HL-60 (cell line): Measurements from ENCODE around the gene LRRC75B.
"Not testable (repeated sequence)": the region's sequence is repeated elsewhere in the genome, so short reads cannot be mapped to it uniquely, and the experiment has no call there.

Experiments used
- DNase-seq, 2 experiments: peaks; one replicate each; pipeline ENCODE4 v3.0.0-alpha.2; 2010 to 2020; ENCODE audit warnings: low read depth in 1 of 2, low spot score in 1 of 2
- H3K27ac ChIP-seq: fragments of 250-450 bp; sonication (Bioruptor Pico); replicated peaks from 2 replicates; pipeline ENCODE4 v1.5.1; 2020; ENCODE audit warnings: mild to moderate bottlenecking, moderate library complexity
- H3K27me3 ChIP-seq: fragments of 250-450 bp; sonication (Bioruptor Pico); 2 replicates; pipeline ENCODE4 v1.5.1; 2021; ENCODE audit warnings: mild to moderate bottlenecking, moderate library complexity; ENCODE audit not compliant: insufficient read depth, poor library complexity, severe bottlenecking
- H3K4me3 ChIP-seq: replicated peaks from 2 replicates; pipeline ENCODE4 v1.5.1; 2011; ENCODE audit warnings: mild to moderate bottlenecking, control low read depth, low read length; ENCODE audit not compliant: insufficient read depth
- GABPA ChIP-seq: IDR thresholded peaks from 2 replicates; pipeline ENCODE4 v1.6.1; 2012; ENCODE audit warnings: low read depth
- POLR2AphosphoS5 ChIP-seq: IDR thresholded peaks from 2 replicates; pipeline ENCODE4 v1.6.1; 2012; ENCODE audit warnings: low read depth
- SPI1 ChIP-seq: IDR thresholded peaks from 2 replicates; pipeline ENCODE4 v1.6.1; 2012; ENCODE audit warnings: low read depth, mild to moderate bottlenecking, borderline replicate concordance
- long read RNA-seq: library from polyadenylated mRNA; unstranded; transcript quantifications from one replicate; pipeline ENCODE4 v2.0.0, GENCODE V29; 2020
- TF ChIP-seq, protein P1 (sequence below): IDR thresholded peaks from one replicate; pipeline ENCODE4 v1.5.1; 2011; ENCODE audit warnings: low read length, control low read depth, inconsistent platforms; ENCODE audit not compliant: insufficient read depth
- TF ChIP-seq, protein P2 (sequence below): IDR thresholded peaks from 2 replicates; pipeline ENCODE4 v1.6.1; 2012; ENCODE audit warnings: low read depth; ENCODE audit not compliant: insufficient replicate concordance

The LRRC75B gene, protein sequence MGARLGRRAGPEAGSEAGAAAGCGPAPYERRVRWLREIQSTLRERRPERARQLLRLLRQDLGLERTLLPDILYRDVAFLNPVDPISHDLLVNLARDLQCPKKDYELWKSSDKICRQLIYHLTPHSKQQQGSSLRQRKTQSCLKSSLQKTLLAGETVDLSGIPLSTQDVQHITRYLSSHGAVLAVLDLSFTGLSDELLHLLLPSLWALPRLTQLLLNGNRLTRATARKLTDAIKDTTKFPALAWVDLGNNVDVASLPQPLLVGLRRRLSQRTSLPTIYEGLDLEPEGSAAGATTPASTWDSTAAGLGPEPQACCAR
- long read RNA-seq: 0 reads

DNA sequence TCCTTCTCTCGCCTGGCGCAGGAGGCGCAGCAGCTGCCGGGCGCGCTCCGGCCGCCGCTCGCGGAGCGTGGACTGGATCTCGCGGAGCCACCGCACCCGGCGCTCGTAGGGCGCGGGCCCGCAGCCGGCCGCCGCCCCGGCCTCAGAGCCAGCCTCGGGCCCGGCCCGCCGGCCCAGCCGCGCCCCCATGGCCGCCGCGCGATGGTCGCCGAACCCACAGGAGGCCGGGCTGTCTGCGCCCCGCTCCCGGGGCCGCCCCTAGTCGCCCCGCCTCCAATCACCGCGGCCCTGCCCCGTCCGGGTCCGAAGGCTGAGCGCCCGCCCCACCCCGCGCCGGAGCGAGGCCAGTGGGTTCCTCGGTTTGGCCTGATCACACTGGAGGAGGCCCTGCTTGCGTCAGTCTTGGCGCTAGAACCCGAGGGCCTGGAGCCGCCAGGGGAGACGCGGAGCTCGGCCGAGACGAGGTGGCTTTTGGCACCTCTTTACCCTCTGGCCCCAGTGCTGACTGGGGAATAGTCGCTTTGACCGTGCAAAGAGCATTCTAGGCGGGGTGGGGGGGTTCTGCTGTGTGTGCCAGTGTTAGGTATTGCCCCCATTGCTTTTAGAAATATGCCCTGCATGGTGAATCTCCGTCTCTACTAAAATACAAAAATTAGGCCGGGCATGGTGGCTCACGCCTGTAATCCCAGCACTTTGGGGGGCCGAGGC, at the start of gene LRRC75B:
TSS of gene LRRC75B (minus strand) at position 223 of the 708 bp plus-strand sequence. CDS start at position 189, 34 bp downstream.
- TF ChIP-seq GABPA: no peak
- no peak for TF ChIP-seq SPI1
- TF ChIP-seq, protein P1, sequence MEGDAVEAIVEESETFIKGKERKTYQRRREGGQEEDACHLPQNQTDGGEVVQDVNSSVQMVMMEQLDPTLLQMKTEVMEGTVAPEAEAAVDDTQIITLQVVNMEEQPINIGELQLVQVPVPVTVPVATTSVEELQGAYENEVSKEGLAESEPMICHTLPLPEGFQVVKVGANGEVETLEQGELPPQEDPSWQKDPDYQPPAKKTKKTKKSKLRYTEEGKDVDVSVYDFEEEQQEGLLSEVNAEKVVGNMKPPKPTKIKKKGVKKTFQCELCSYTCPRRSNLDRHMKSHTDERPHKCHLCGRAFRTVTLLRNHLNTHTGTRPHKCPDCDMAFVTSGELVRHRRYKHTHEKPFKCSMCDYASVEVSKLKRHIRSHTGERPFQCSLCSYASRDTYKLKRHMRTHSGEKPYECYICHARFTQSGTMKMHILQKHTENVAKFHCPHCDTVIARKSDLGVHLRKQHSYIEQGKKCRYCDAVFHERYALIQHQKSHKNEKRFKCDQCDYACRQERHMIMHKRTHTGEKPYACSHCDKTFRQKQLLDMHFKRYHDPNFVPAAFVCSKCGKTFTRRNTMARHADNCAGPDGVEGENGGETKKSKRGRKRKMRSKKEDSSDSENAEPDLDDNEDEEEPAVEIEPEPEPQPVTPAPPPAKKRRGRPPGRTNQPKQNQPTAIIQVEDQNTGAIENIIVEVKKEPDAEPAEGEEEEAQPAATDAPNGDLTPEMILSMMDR: no peak
- TF ChIP-seq, protein P2, sequence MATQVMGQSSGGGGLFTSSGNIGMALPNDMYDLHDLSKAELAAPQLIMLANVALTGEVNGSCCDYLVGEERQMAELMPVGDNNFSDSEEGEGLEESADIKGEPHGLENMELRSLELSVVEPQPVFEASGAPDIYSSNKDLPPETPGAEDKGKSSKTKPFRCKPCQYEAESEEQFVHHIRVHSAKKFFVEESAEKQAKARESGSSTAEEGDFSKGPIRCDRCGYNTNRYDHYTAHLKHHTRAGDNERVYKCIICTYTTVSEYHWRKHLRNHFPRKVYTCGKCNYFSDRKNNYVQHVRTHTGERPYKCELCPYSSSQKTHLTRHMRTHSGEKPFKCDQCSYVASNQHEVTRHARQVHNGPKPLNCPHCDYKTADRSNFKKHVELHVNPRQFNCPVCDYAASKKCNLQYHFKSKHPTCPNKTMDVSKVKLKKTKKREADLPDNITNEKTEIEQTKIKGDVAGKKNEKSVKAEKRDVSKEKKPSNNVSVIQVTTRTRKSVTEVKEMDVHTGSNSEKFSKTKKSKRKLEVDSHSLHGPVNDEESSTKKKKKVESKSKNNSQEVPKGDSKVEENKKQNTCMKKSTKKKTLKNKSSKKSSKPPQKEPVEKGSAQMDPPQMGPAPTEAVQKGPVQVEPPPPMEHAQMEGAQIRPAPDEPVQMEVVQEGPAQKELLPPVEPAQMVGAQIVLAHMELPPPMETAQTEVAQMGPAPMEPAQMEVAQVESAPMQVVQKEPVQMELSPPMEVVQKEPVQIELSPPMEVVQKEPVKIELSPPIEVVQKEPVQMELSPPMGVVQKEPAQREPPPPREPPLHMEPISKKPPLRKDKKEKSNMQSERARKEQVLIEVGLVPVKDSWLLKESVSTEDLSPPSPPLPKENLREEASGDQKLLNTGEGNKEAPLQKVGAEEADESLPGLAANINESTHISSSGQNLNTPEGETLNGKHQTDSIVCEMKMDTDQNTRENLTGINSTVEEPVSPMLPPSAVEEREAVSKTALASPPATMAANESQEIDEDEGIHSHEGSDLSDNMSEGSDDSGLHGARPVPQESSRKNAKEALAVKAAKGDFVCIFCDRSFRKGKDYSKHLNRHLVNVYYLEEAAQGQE: no peak
- TF ChIP-seq POLR2AphosphoS5: no peak; the same call in 1 of the 2 replicates
- Histone ChIP-seq H3K27me3 (no peaks in the 10 kb centered on the region), H3K4me3 (peak within 1 kb of the TSS; percentile 53), H3K27ac (no peak within 1 kb of the TSS)
- DNase-seq: peak; percentile 67 to 74

DNA sequence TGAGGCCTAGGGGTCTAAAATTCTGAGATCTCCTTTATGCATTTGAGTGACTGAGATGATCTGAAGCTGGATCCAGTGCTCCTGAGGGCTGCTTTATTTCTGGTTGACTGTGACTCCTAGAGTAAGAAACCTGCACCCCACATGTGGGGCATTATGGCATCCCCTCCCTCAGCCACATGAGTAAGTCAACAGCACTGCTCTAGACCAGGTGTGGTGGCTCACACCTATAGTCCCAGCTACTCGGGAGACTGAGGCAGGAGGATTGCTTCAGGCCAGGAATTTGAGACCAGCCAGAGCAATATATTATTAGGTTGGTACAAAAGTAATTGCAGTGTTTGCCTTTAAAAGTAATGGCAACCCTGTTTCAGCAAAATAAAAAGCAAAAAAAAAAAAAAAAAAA, 49.4 kb upstream of the LRRC75B start:
- DNase-seq, H3K27me3 ChIP-seq, H3K27ac ChIP-seq, H3K4me3 ChIP-seq: not testable (repeated sequence)

DNA sequence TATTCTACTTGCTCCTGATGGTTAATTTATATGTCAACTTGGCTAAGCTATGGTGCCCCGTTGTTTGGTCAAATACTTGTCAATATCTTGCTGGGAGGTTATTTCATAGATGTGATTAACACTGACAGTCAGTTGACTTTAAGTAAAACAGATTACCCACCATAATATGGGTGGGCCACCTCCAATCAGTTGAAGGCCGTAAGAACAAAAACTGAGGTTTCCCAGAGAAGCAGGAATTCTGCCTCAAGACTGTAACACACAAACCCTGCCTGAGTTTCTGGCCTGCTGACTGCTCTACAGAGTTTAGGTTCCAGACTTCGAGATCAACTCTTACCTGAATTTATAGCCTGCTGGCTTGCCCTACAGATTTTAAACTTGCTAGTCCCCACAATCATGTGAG, 43.6 kb upstream of the LRRC75B start:
- H3K27ac ChIP-seq, DNase-seq, H3K4me3 ChIP-seq, H3K27me3 ChIP-seq: not testable (repeated sequence)

DNA sequence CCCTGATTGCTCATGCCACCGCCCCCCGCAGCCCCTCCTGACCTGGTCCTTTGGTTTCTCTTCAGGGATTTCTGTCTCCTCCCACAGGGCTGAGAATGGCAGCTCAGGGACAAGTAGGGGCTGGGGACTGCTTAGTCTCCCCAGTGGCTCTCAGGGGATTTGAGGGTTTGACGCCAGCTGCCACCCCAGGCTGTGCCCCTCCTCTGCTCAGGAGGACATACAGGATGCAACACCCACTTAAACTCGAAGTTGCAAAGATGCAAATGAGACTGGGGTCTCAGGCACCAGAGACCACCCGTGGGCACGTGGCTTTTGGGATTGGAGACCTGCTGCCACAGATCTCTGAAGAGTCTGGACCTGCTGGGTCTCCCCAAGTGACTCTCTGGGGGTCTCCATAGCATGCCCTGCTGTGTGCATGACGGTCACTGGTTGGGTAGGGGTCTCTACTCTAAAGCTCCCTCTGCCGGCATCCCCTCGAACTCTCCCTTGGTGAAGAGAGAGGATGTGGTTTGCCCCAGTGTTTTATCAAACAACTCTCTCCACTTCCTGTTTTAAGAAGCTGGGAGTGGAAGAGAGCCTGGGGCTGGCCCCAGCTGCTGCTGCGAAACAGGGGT, 42.0 kb upstream of the LRRC75B start:
- peak overlapping the region; percentile 6; the same call in 1 of the 2 replicates for H3K27ac ChIP-seq
- peak in 1 of 2 experiments; percentile 60 for DNase-seq
- TF ChIP-seq SPI1: peak; percentile 82
- TF ChIP-seq, protein P1: peak; percentile 4
- not testable (repeated sequence) for H3K27me3 ChIP-seq, H3K4me3 ChIP-seq

DNA sequence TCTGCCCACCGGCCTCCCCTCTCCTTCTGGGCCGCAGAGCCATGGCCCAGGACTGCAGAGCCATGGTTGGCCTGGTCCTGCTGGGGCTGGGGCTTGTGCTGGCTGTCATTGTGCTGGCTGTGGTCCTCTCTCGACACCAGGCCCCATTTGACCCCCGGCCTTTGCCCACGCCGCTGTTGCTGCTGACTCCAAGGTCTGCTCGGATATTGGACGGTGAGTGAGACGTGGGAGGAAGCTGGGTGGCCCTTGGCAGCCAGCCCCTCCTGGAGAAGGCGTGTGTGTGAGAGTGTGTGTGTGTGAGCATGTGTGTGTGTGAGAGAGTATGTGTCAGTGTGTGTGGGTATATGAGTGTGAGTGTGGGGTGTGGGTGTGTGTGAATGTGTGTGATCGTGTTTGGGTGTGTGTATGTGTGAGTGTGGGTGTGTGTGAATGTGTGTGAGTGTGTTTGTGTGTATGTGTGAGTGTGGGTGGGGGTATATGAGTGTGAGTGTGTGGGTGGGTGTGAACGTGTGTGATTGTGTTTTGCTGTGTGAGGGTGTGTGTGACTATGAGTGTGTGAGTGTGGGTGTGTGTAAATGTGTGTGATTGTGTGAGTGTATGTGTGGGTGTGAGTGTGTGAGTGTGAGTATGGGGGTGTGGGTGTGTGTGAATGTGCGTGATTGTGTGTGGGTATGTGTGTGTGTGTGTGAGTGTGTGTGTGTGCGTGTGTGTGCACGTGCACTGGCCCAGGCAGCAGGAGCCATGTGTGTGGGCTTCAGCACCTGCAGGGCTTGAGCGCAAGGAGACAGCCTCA, 40.6 kb upstream of the LRRC75B start:
- not testable (repeated sequence) for H3K4me3 ChIP-seq, H3K27ac ChIP-seq, H3K27me3 ChIP-seq, DNase-seq

DNA sequence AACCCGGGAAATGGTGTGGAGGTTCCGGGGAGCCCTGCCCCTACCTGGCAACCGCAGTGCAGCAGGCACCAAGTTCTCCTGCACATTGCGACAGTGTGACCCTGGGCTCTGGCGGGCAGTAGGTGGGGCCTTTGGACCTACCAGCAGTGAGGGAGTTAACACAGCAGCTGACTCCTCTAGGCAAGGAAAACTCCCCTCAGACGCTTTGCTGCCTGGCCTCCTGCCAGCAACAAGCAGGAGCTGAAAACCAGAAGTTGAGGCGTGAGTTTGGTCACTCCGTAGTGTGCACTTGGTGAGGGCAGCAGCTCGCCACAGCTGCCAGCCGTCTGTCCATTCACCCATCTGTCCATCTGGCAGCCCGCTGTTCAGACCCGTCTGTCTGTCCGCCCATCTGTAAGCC, 39.8 kb upstream of the LRRC75B start:
- peak in 1 of 2 experiments; percentile 69 for DNase-seq
- not testable (repeated sequence) for H3K27ac ChIP-seq, H3K4me3 ChIP-seq, H3K27me3 ChIP-seq

DNA sequence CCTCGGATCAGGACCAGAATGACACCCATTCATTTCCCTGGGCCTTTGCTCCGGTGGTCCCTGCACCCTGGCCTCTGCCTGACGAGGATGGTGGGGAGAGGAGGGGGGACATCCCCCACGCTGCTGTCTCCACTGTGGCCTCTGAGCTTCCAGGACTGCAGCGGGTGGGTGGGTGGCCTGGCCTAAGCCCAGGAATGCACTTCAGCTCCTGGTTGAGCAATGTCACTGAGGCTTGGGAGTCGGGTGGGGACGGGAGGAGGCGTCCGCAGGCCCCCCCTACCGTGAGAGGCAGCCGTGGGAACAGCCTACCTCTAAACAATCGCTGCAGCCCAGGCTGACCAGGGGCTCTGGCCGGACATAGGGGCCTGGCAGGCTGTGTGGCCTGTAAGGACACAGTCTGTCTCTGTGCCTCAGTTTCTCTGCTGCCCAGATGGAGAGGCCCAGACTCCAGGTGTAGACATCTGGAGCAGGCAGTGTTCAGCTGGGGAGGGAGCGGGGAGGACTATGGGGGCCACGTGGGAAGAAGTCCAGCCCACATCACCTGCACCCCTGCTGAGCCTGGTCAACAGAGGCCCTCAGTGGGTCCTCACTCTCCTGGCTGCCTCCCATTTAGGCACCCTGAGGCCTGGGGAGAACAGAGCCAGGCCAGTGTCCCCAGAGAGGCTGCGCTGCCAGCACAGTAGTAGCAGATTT, 38.7 kb upstream of the LRRC75B start:
- not testable (repeated sequence) for H3K27me3 ChIP-seq, DNase-seq, H3K4me3 ChIP-seq
- peak overlapping the region; percentile 67; the same call in 1 of the 2 replicates for H3K27ac ChIP-seq
